A673 (cell line): ENCODE measurements around the gene PLA2G4B.

Experiments used
- EZH2 ChIP-seq: fragments of 200-600 bp; sonication (generic); IDR thresholded peaks from 2 replicates; pipeline ENCODE4 v1.6.1; 2017; ENCODE audit warnings: borderline replicate concordance, low read depth, mild to moderate bottlenecking, mixed read lengths, antibody characterized with exemption, low read length; ENCODE audit not compliant: poor library complexity, severe bottlenecking
- TF ChIP-seq, protein P1 (sequence below): fragments of 300-800, 200-600 bp; sonication (generic); conservative IDR thresholded peaks from 2 replicates; pipeline ENCODE4 v1.5.1; 2017; ENCODE audit warnings: low read depth, mild to moderate bottlenecking, antibody characterized with exemption, low read length, moderate library complexity, mixed read lengths

DNA sequence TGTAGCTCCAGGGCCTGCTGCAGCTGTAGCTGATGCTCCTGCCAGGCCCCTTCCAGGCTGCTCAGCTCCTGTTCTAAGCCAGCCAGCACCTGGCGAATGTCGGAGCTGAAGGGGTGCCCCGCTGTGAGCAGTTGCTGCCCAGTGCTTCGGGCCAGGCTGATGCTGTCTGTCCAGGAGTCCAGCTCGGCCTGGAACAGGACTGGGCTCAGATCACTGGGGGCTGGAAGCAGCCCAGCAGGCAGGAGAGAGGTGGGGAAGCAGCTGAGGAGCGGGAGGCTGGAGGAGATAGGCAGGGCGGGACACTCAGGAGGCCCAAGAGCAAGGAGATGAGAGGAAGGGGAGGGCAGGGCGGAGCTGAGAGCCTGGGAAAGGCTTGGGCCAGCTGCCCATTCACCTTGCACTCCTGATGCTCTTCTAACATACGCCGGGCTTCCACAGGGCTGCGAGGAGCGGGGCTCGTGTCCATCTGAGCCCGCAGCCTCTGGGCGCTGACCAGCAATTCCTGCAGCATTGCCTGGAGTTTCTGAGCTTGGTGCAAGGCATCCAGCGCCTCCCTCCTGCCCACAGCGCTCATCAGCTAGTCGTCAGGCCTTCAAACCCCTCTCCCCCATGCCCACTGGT is 23.2 kb downstream of the PLA2G4B start:
- TF ChIP-seq, protein P1, sequence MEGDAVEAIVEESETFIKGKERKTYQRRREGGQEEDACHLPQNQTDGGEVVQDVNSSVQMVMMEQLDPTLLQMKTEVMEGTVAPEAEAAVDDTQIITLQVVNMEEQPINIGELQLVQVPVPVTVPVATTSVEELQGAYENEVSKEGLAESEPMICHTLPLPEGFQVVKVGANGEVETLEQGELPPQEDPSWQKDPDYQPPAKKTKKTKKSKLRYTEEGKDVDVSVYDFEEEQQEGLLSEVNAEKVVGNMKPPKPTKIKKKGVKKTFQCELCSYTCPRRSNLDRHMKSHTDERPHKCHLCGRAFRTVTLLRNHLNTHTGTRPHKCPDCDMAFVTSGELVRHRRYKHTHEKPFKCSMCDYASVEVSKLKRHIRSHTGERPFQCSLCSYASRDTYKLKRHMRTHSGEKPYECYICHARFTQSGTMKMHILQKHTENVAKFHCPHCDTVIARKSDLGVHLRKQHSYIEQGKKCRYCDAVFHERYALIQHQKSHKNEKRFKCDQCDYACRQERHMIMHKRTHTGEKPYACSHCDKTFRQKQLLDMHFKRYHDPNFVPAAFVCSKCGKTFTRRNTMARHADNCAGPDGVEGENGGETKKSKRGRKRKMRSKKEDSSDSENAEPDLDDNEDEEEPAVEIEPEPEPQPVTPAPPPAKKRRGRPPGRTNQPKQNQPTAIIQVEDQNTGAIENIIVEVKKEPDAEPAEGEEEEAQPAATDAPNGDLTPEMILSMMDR: no peak
- TF ChIP-seq EZH2: no peak
